Panc1 (cell line): ENCODE results near the gene PORCN. TPM values are rescaled to one million over a fixed set of nuclear protein-coding genes. Genes with fewer than 3 reads are reported as not detected.

ENCODE experiments used
- ATAC-seq: fragments of 200-7000 bp; cut with Tn5 transposase; 2 replicates; pipeline ENCODE4 v1.9.1; 2020; ENCODE audit warnings: mild to moderate bottlenecking, moderate library complexity
- BruUV-seq: library from RNA; stranded (reverse); fragments of 400-500 nt; replicated peaks from 2 replicates; lab custom pipeline; 2021; lab: Mats Ljungman, UMichigan
- CTCF ChIA-PET: fragments of 300-600 bp; sonication (Branson Sonifier 250); formaldehyde crosslinking; loops from one replicate; lab custom pipeline; 2022; ENCODE audit warnings: antibody characterized with exemption; lab: Charles Lee
- POLR2A ChIA-PET: fragments of 300-600 bp; sonication (Branson Sonifier 250); formaldehyde crosslinking; loops from one replicate; lab custom pipeline; 2022; ENCODE audit warnings: antibody characterized with exemption; lab: Charles Lee
- DNase-seq: peaks from one replicate; pipeline ENCODE4 v3.0.0-alpha.2; 2010; ENCODE audit warnings: low read depth, low spot score
- H3K27ac ChIP-seq: 2 replicates; pipeline ENCODE4 v1.5.1; 2011; ENCODE audit warnings: mild to moderate bottlenecking, low read length, inconsistent platforms
- H3K27me3 ChIP-seq: fragments of 200-500 bp; sonication (Bioruptor generic); 2 replicates; pipeline ENCODE4 v1.6.0; 2014; ENCODE audit warnings: low read length, inconsistent platforms; ENCODE audit not compliant: control insufficient read depth, insufficient read depth
- H3K36me3 ChIP-seq: fragments of 200-500 bp; sonication (Bioruptor generic); 2 replicates; pipeline ENCODE4 v1.5.1; 2014; ENCODE audit warnings: inconsistent platforms, mild to moderate bottlenecking, low read length, moderate library complexity; ENCODE audit not compliant: control insufficient read depth, insufficient read depth
- H3K4me1 ChIP-seq: 2 replicates; pipeline ENCODE4 v1.5.1; 2011; ENCODE audit warnings: inconsistent platforms, mild to moderate bottlenecking, low read length, moderate library complexity; ENCODE audit not compliant: control insufficient read depth, insufficient read depth
- H3K4me3 ChIP-seq, 2 experiments: 2 replicates each; pipeline ENCODE4 v1.5.1; 2011 to 2012; ENCODE audit warnings: low read depth in 2 of 2, low read length in 2 of 2, mild to moderate bottlenecking in 2 of 2, inconsistent platforms in 1 of 2, moderate library complexity in 1 of 2
- H3K9me3 ChIP-seq: fragments of 200-500 bp; sonication (Bioruptor generic); 2 replicates; pipeline ENCODE4 v1.5.1; 2014; ENCODE audit warnings: low read depth, mild to moderate bottlenecking, inconsistent platforms, low read length, moderate library complexity; ENCODE audit not compliant: control insufficient read depth, insufficient read depth
- POLR2AphosphoS5 ChIP-seq: IDR thresholded peaks from 2 replicates; pipeline ENCODE4 v1.6.1; 2012; ENCODE audit warnings: mild to moderate bottlenecking, low read depth, low read length, moderate library complexity
- SIN3A ChIP-seq: IDR thresholded peaks from 2 replicates; pipeline ENCODE4 v1.6.1; 2012; ENCODE audit warnings: low read depth, mild to moderate bottlenecking, low read length, moderate library complexity, borderline replicate concordance; ENCODE audit not compliant: insufficient read depth
- TCF7L2 ChIP-seq: IDR thresholded peaks from 2 replicates; pipeline ENCODE4 v1.6.1; 2011; ENCODE audit warnings: mild to moderate bottlenecking, low read depth, low read length, inconsistent platforms
- in situ Hi-C: cut with HindIII; loops from 2 replicates; pipeline ENCODE4 v1.10.0; 2016; ENCODE audit warnings: low sequenced_read_pairs, low pct_unique_long_range_greater_than_20kb
- intact Hi-C: fragments of 100-400 bp; cut with micrococcal nuclease; formaldehyde crosslinking; loops from one replicate; pipeline ENCODE4 v1.10.0; 2022; ENCODE audit not compliant: unreplicated experiment
- total RNA-seq: library from RNA; stranded (reverse); gene quantifications from one replicate; pipeline ENCODE4 v1.2.1, GENCODE V29; 2021; ENCODE audit not compliant: unreplicated experiment
- TF ChIP-seq, protein P1 (sequence below): fragments of 450-650 bp; IDR thresholded peaks from 2 replicates; pipeline ENCODE4 v1.5.1; 2017; ENCODE audit warnings: mild to moderate bottlenecking
- TF ChIP-seq, protein P2 (sequence below), 2 experiments: IDR thresholded peaks; 2 replicates each; pipeline ENCODE4 v1.6.1; 2011 to 2012; ENCODE audit warnings: low read depth in 2 of 2, control low read depth in 1 of 2, low read length in 1 of 2, mild to moderate bottlenecking in 1 of 2, moderate library complexity in 1 of 2; ENCODE audit not compliant: insufficient read depth in 1 of 2

Gene PORCN
- total RNA-seq, 1 experiment from 2014 or later, result 8.6 TPM

DNA sequence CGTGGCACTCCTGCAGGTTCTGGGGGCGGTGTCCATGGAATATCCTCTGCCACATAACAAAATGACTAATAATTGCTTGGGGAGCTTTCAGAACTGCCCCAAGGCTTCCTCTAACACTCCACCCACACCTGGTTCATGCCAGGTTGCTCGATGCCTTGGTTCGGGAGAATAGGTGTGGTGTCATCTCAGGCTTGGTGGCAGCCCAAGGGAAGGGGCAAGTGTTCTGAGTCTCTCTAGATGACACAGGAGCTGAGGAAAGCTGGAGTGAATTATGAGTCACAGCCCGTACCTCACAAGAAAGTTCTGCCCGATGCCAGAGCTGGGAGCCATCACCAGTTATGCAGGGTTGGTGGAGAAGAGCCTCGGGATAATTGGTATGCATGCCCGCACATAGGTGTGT is 18.1 kb upstream of the PORCN start:
- ChIA-PET POLR2A (no interaction called here), CTCF (no interaction called here)
- H3K4me3 ChIP-seq, result no peak overlapping the region
- in situ Hi-C loops, result no loop called here
- no peak overlapping the region for H3K27ac ChIP-seq
- ATAC-seq (no peak), DNase-seq (no peak)
- H3K4me1 ChIP-seq, result no peaks in the 10 kb centered on the region
- BruUV-seq, result no TSS peak
- intact Hi-C loops, result no loop called here
- no peaks in the 10 kb centered on the region for H3K9me3 ChIP-seq
- H3K36me3 ChIP-seq, result no peaks in the 10 kb centered on the region
- TF ChIP-seq, protein P1, sequence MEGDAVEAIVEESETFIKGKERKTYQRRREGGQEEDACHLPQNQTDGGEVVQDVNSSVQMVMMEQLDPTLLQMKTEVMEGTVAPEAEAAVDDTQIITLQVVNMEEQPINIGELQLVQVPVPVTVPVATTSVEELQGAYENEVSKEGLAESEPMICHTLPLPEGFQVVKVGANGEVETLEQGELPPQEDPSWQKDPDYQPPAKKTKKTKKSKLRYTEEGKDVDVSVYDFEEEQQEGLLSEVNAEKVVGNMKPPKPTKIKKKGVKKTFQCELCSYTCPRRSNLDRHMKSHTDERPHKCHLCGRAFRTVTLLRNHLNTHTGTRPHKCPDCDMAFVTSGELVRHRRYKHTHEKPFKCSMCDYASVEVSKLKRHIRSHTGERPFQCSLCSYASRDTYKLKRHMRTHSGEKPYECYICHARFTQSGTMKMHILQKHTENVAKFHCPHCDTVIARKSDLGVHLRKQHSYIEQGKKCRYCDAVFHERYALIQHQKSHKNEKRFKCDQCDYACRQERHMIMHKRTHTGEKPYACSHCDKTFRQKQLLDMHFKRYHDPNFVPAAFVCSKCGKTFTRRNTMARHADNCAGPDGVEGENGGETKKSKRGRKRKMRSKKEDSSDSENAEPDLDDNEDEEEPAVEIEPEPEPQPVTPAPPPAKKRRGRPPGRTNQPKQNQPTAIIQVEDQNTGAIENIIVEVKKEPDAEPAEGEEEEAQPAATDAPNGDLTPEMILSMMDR, result no peak
- no peak for TF ChIP-seq SIN3A
- TF ChIP-seq TCF7L2, result no peak
- TF ChIP-seq POLR2AphosphoS5, result no peak
- TF ChIP-seq, protein P2, sequence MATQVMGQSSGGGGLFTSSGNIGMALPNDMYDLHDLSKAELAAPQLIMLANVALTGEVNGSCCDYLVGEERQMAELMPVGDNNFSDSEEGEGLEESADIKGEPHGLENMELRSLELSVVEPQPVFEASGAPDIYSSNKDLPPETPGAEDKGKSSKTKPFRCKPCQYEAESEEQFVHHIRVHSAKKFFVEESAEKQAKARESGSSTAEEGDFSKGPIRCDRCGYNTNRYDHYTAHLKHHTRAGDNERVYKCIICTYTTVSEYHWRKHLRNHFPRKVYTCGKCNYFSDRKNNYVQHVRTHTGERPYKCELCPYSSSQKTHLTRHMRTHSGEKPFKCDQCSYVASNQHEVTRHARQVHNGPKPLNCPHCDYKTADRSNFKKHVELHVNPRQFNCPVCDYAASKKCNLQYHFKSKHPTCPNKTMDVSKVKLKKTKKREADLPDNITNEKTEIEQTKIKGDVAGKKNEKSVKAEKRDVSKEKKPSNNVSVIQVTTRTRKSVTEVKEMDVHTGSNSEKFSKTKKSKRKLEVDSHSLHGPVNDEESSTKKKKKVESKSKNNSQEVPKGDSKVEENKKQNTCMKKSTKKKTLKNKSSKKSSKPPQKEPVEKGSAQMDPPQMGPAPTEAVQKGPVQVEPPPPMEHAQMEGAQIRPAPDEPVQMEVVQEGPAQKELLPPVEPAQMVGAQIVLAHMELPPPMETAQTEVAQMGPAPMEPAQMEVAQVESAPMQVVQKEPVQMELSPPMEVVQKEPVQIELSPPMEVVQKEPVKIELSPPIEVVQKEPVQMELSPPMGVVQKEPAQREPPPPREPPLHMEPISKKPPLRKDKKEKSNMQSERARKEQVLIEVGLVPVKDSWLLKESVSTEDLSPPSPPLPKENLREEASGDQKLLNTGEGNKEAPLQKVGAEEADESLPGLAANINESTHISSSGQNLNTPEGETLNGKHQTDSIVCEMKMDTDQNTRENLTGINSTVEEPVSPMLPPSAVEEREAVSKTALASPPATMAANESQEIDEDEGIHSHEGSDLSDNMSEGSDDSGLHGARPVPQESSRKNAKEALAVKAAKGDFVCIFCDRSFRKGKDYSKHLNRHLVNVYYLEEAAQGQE (IDR thresholded peaks at IDR 0.05; ENCODE audit: insufficient read depth in 1 of 2, low read depth in 2 of 2, low read length in 1 of 2), result no peak
- no peaks in the 10 kb centered on the region for H3K27me3 ChIP-seq

DNA sequence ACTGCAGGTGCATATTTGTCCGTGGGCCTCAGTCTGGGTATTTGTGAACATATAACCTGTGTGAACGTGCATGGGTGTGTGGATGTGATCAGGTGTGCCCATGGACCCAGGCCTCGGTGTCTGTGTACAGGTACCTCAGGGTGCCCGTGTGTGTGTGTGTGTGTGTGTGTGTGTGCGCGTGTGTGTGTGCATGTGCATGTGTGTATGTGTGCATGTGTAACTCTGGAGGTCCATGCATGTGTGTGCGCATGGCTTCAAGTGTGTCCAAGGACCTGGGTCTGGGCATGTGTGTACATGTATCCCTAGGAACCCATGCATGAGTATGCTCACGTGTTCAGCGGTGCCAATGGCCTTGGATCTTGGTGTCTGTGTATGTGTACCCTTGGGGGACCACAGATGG is 17.0 kb upstream of the PORCN start:
- Histone ChIP-seq H3K27ac (no peak overlapping the region), H3K27me3 (no peaks in the 10 kb centered on the region), H3K4me1 (no peaks in the 10 kb centered on the region), H3K36me3 (no peaks in the 10 kb centered on the region), H3K4me3 (no peak overlapping the region), H3K9me3 (no peaks in the 10 kb centered on the region)
- ChIA-PET CTCF (no interaction called here), POLR2A (no interaction called here)
- no peak for TF ChIP-seq SIN3A
- no peak for TF ChIP-seq POLR2AphosphoS5
- TF ChIP-seq TCF7L2, result no peak
- TF ChIP-seq, protein P2 (IDR thresholded peaks at IDR 0.05; ENCODE audit: insufficient read depth in 1 of 2, low read depth in 2 of 2, low read length in 1 of 2), result no peak
- TF ChIP-seq, protein P1, result no peak
- DNase-seq (no peak), ATAC-seq (no peak)
- in situ Hi-C loops (no loop called here), intact Hi-C loops (no loop called here)
- BruUV-seq, result no TSS peak
